HK-2 (cell line): Measurements from ENCODE around the gene KCNJ14.

Experiments
- DNase-seq: peaks from one replicate; pipeline ENCODE4 v3.0.0-alpha.2; 2018; ENCODE audit not compliant: unreplicated experiment

KCNJ14 gene

DNA sequence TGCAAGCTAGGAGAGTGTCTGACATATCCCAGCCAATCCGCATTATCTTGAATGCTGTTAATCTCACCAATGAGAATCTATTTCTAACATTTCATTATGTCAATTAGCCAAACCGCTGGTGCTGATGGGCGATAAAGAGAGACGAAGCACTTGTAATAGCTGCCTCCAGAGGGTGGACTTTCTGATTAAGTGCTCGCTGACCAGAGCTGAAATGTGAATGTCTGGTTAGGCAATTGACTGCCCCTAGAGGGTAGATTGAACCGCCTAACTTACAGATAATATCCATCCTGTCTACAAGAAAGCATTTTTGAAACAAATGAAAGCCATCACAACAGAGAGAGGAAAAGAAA lies 10.1 kb upstream of the KCNJ14 start:
- DNase-seq, result no peak

DNA sequence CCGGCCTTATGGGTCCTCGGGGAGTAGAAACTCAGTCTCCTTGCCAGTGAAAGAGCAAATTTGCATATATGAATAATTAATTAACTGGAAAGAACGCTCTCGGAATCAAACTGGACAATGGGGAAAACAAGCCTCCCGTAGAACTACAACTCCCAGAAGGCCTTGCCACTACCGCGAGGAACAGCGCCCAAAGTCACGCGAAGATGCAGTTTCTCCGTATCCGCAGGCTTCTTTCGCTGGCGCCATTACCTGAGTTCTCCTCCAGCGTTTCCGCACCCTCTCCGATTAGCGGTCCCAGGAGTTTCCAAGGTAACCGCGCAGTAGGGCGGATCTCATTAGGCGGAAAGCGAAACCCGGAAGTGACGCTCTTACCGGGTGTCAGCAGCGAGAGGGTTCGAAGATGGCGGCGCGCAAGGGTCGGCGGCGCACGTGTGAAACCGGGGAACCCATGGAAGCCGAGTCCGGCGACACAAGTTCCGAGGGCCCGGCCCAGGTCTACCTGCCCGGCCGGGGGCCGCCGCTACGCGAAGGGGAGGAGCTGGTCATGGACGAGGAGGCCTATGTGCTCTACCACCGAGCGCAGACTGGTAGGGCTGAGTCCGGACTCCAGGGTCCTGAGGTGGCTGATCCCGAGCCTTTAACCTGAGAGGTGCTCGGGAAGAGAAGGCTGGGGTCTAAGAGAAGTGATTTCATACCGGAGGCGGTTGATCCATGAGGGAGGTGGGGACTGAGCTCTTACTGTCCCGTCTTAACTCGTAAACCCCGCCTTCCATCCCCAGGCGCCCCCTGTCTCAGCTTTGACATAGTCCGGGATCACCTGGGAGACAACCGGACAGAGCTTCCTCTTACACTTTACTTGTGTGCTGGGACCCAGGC lies 9.5 kb upstream of the KCNJ14 start, which contains the start of gene GRWD1:
TSS of gene GRWD1 (plus strand) at position 378 of the 876 bp plus-strand sequence. CDS start at position 401, 23 bp downstream.
- peak; percentile 93 for DNase-seq

DNA sequence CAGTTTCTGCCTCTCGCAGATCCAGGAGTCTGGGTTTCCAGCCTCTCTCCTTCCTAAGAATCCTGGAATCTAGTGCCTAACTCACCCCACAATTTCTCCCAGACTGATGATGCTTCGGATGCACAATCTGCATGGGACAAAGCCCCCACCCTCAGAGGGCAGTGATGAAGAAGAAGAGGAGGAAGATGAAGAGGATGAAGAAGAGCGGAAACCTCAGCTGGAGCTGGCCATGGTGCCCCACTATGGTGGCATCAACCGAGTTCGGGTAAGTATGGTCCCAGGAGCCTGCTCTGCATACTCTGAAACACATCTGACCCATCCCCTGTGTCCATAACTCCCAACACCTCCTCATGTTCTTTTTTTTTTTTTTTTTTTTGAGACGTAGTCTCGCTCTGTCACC lies 8.8 kb upstream of the KCNJ14 start:
- DNase-seq, result no peak

DNA sequence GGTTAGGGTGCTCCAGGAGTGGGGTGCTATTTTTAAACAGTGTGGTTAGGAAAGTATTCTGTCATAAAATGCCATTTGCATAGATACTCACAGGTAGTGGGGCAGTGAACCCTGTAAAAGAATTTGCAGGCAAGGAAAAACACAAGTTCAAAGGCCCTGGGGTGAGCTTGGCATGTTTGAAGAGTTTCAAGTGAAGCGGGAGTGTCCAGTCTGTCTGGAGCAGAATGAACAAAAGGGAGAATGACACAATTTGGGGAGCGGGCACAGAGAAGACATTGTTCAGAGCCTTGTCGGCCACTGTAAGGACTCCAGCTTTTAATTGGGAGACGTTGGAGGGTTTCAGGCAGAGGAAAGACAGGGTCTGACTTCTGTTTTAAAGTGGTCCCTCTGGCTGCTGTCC lies 6.8 kb upstream of the KCNJ14 start:
- DNase-seq, result no peak

DNA sequence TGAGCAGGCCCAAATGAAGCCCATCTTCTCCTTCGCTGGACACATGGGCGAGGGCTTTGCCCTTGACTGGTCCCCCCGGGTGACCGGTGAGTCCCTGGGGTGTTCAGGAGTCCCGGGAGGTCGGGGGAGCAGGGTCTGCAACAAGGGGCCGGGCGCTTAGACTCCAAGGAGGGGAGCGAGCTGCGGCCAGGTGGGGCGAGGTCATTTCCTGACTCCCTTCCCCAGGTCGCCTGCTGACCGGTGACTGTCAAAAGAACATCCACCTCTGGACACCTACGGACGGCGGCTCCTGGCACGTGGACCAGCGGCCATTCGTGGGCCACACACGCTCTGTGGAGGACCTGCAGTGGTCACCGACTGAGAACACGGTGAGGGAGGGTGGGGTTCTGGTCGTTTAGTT lies 4.9 kb upstream of the KCNJ14 start:
- no peak for DNase-seq

DNA sequence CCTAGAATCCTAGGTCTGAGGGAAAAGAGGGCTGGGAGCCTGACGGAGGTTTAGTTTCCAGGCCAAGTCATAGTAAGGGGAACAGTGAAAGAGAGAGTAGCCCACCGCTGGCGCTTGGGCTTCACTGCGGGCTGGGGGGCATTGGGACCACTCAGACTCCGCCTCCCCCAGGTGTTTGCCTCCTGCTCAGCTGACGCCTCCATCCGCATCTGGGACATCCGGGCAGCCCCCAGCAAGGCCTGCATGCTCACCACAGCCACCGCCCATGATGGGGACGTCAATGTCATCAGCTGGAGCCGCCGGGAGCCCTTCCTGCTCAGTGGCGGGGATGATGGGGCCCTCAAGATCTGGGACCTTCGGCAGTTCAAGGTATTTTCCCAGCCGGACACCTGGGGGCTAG lies 4.5 kb upstream of the KCNJ14 start:
- no peak for DNase-seq

GRCh38 chr19:48451624-48452023 lies 3.8 kb upstream of the KCNJ14 start:
- no peak for DNase-seq

GRCh38 chr19:48452289-48453190 lies 2.8 kb upstream of the KCNJ14 start:
- DNase-seq, result no peak

- no peak for DNase-seq
Measured at GRCh38 chr19:48454150-48454730, 1.1 kb upstream of the KCNJ14 start.

- DNase-seq, result no peak
Measured at GRCh38 chr19:48455908-48456562, 661 bp downstream of the KCNJ14 start.

- no peak for DNase-seq
Measured at GRCh38 chr19:48456864-48457263, 1.5 kb downstream of the KCNJ14 start.

GRCh38 chr19:48458016-48458415 lies 2.6 kb downstream of the KCNJ14 start:
- no peak for DNase-seq

GRCh38 chr19:48461651-48461981 lies 6.2 kb downstream of the KCNJ14 start:
- DNase-seq, result no peak

- no peak for DNase-seq
Measured at GRCh38 chr19:48461982-48462655, 6.7 kb downstream of the KCNJ14 start.

DNA sequence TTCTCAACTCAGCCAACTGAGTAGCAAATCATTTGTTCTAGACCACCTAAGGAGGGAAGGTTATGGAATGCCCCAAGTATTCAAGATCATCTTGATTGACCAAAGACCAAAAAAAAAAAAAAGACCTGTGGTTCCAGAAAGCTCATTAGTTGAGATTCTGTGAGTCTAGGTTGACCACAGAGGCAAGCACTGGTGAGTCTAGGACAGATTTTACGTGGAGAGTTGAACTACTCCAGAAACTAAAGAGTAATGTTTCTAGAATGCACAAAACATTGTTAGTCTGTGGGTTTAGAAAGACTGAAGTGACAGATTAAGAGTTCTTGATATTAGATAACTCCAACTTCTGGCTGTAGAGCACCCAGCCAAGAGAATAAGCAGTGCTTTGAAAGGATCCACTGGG lies 9.8 kb downstream of the KCNJ14 start:
- DNase-seq, result no peak

GRCh38 chr19:48466561-48467325 lies 11.4 kb downstream of the KCNJ14 start:
- peak; percentile 80 for DNase-seq

- peak; percentile 99 for DNase-seq
Measured at GRCh38 chr19:48468772-48469288, 13.5 kb downstream of the KCNJ14 start.

GRCh38 chr19:48469289-48469881 lies 14.0 kb downstream of the KCNJ14 start, which contains the start of gene CYTH2:
CYTH2 (plus strand) TSS chr19:48469369; CDS start chr19:48469508, 139 bp downstream.
- peak; percentile 88 for DNase-seq

- no peak for DNase-seq
Measured at GRCh38 chr19:48469934-48470680, 14.7 kb downstream of the KCNJ14 start.
